ENCODE measurements around the gene DIPK1C.

GRCh38 chr18:74456349-74457042, 612 bp downstream of the DIPK1C start:
- TF ChIP-seq CTCF (IDR thresholded peaks at IDR 0.05) (no peak), ZFX (IDR thresholded peaks at IDR 0.05; ENCODE audit: borderline replicate concordance) (no peak)

Data from 22Rv1 (cell line).